ENCODE measurements around the gene SMC4.

- TF ChIP-seq, protein P1, sequence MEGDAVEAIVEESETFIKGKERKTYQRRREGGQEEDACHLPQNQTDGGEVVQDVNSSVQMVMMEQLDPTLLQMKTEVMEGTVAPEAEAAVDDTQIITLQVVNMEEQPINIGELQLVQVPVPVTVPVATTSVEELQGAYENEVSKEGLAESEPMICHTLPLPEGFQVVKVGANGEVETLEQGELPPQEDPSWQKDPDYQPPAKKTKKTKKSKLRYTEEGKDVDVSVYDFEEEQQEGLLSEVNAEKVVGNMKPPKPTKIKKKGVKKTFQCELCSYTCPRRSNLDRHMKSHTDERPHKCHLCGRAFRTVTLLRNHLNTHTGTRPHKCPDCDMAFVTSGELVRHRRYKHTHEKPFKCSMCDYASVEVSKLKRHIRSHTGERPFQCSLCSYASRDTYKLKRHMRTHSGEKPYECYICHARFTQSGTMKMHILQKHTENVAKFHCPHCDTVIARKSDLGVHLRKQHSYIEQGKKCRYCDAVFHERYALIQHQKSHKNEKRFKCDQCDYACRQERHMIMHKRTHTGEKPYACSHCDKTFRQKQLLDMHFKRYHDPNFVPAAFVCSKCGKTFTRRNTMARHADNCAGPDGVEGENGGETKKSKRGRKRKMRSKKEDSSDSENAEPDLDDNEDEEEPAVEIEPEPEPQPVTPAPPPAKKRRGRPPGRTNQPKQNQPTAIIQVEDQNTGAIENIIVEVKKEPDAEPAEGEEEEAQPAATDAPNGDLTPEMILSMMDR (IDR thresholded peaks at IDR 0.05) = no peak
- no peak for TF ChIP-seq POLR2A (IDR thresholded peaks at IDR 0.05)
Observed at GRCh38 chr3:160400702-160401150, 1.3 kb downstream of the SMC4 start.

All from heart left ventricle (tissue), 13 donors.